GM23248 (cell line): ENCODE results near the gene RNASE8. TPM values are rescaled to one million over a fixed set of nuclear protein-coding genes. Genes with fewer than 3 reads are reported as not detected.

Experiments used
- DNase-seq: peaks from one replicate; pipeline ENCODE4 v3.0.0-alpha.2; 2015
- H2AFZ ChIP-seq: fragments of 200-600 bp; sonication (generic); 2 replicates; pipeline ENCODE4 v1.6.1; 2016; ENCODE audit warnings: antibody characterized with exemption
- H3F3A ChIP-seq: fragments of 200-600 bp; sonication (generic); 2 replicates; pipeline ENCODE4 v1.6.1; 2016; ENCODE audit warnings: mild to moderate bottlenecking, antibody characterized with exemption, mixed run types; ENCODE audit not compliant: insufficient read depth
- H3K27ac ChIP-seq: fragments of 200-600 bp; sonication (generic); 2 replicates; pipeline ENCODE4 v1.5.1; 2016; ENCODE audit warnings: mild to moderate bottlenecking
- H3K27me3 ChIP-seq: fragments of 200-600 bp; sonication (generic); replicated peaks from 2 replicates; pipeline ENCODE4 v1.6.1; 2016; ENCODE audit warnings: mild to moderate bottlenecking; ENCODE audit not compliant: insufficient read depth
- H3K36me3 ChIP-seq: fragments of 200-600 bp; sonication (generic); 2 replicates; pipeline ENCODE4 v1.6.1; 2016; ENCODE audit warnings: low read depth, mild to moderate bottlenecking
- H3K4me1 ChIP-seq: fragments of 200-600 bp; sonication (generic); 2 replicates; pipeline ENCODE4 v1.6.1; 2016; ENCODE audit warnings: mild to moderate bottlenecking; ENCODE audit not compliant: insufficient read depth
- H3K4me2 ChIP-seq: fragments of 200-600 bp; sonication (generic); one replicate; pipeline ENCODE4 v1.6.1; 2016; ENCODE audit warnings: mild to moderate bottlenecking; ENCODE audit not compliant: unreplicated experiment
- H3K4me3 ChIP-seq: fragments of 200-600 bp; sonication (generic); 2 replicates; pipeline ENCODE4 v1.5.1; 2016; ENCODE audit warnings: mild to moderate bottlenecking
- H3K79me2 ChIP-seq: fragments of 200-600 bp; sonication (generic); 2 replicates; pipeline ENCODE4 v1.6.1; 2016; ENCODE audit warnings: mild to moderate bottlenecking; ENCODE audit not compliant: insufficient read depth
- H3K9ac ChIP-seq: fragments of 200-600 bp; sonication (generic); 2 replicates; pipeline ENCODE4 v1.6.1; 2016; ENCODE audit warnings: mild to moderate bottlenecking
- H3K9me2 ChIP-seq: fragments of 200-600 bp; sonication (generic); 2 replicates; pipeline ENCODE4 v1.6.1; 2016; ENCODE audit warnings: mixed run types, mild to moderate bottlenecking, moderate library complexity; ENCODE audit not compliant: insufficient read depth
- H3K9me3 ChIP-seq: fragments of 200-600 bp; sonication (generic); one replicate; pipeline ENCODE4 v1.6.1; 2017; ENCODE audit warnings: low read depth
- H4K20me1 ChIP-seq: fragments of 200-600 bp; sonication (generic); 2 replicates; pipeline ENCODE4 v1.6.0; 2016; ENCODE audit not compliant: insufficient read depth
- EZH2 ChIP-seq: fragments of 200-600 bp; sonication (generic); IDR thresholded peaks from 2 replicates; pipeline ENCODE4 v1.6.1; 2018; ENCODE audit warnings: antibody characterized with exemption, mild to moderate bottlenecking; ENCODE audit not compliant: insufficient read depth, poor library complexity, severe bottlenecking
- EZH2phosphoT487 ChIP-seq: fragments of 200-600 bp; sonication (generic); IDR thresholded peaks from 2 replicates; pipeline ENCODE4 v1.6.1; 2018; ENCODE audit warnings: antibody characterized with exemption, moderate library complexity, mild to moderate bottlenecking, low read depth; ENCODE audit not compliant: insufficient read depth
- WGBS, 2 experiments: methylation state at CpG; one replicate each; pipeline ENCODE4 v1.1.6; 2015 to 2017; ENCODE audit warnings: low lambda C conversion rate in 2 of 2, low coverage in 1 of 2; ENCODE audit errors: missing lambda C conversion rate in 2 of 2; 5-methylcytosine and 5-hydroxymethylcytosine counted together
- in situ Hi-C: fragments of 300-500 bp; cut with MboI; formaldehyde crosslinking; loops from 2 replicates; pipeline ENCODE4 v1.15.0; 2020
- polyA plus RNA-seq: library from polyadenylated mRNA; unstranded; fragments of >200 nt; fragmentation: Nextera tagmentation; extraction: Ambion mirVana; gene quantifications from 2 replicates; pipeline ENCODE4 v1.2.1, GENCODE V29; 2016
- total RNA-seq: library from RNA; depleted of rRNA; stranded (reverse); fragments of >200 nt; shearing (Covaris generic); gene quantifications from 2 replicates; pipeline ENCODE4 v1.2.3, GENCODE V29; 2014

RNASE8 gene
- total and polyA plus RNA-seq, 2 experiments from 2014 or later, result not detected

DNA sequence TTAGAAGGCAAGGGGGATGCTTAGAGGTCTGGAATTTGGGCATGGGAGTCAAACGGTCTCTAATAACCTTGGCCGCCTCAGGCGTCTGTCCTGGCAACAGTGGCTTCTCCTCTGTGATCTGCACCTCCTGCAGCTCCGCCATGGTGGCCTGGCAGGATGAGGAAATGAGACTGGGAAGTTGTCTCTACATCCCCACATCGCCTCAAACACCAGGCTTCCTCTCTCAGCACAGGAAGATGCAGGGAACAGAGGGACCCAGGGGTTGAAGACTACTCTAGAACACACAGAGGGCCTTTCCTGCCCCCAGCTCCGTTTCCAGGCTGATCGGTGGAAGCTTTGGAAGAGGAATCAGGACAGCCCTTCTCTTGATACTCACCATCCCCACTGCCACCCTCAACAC lies 34.4 kb upstream of the RNASE8 start:
- TF ChIP-seq EZH2phosphoT487 (no peak), EZH2 (no peak)
- Histone ChIP-seq H3K79me2 (no peaks in the 10 kb centered on the region), H3F3A (no peaks in the 10 kb centered on the region), H3K27me3 (peaks cover 32% of the 10 kb centered on the region), H2AFZ (no peak overlapping the region), H3K9me3 (no peaks in the 10 kb centered on the region), H3K4me1 (no peaks in the 10 kb centered on the region), H3K9me2 (no peaks in the 10 kb centered on the region), H3K27ac (no peak overlapping the region), H3K4me2 (no peak overlapping the region), H3K9ac (no peak overlapping the region), H4K20me1 (no peaks in the 10 kb centered on the region), H3K36me3 (no peaks in the 10 kb centered on the region), H3K4me3 (no peak overlapping the region)
- DNase-seq, result no peak
- WGBS, 2 experiments, result 74 to 80% methylated on average over 7 of the region's 7 CpGs
- in situ Hi-C loops, result no loop called here

DNA sequence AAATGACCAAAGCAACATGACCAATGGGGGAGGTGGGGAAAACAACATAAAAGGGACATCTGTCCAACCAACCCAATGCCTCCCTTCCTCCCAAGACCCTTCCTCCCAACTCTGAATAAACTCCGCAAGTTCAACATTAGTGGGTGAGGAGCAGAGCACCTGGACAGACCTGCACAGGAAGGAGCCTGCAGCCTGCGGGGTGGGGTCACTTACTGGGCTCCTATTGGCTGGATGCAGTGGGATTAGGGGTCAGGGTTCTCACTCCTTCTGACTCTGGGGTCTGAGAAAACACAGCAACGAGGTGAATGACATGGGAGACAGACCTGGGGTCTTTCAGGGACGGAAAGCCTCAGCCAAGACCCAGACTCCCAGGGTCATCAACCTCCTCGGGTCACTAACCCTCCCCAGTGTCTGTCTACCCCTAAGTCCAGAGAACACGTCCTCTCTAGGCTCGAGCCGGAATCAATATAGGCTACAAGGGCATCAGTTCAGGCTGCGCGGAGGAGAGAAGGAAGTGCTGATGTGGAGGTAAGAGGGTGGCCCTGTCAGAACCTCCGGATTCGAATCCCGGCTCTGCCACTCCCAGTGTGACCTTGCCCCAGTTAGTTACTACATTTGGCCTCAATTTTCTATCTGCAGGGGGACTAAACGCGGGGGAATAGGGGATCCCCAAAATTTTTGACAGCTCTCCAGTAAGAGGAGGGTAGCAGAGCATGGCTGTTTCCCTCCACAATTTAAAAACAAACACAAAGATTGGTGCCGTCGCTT lies 33.6 kb upstream of the RNASE8 start:
- H3F3A ChIP-seq, result no peaks in the 10 kb centered on the region
- peaks cover 32% of the 10 kb centered on the region for H3K27me3 ChIP-seq
- in situ Hi-C loops, result no loop called here
- no peak overlapping the region for H3K27ac ChIP-seq
- no peaks in the 10 kb centered on the region for H3K36me3 ChIP-seq
- TF ChIP-seq EZH2 (peak; percentile 81), EZH2phosphoT487 (no peak)
- DNase-seq, result no peak
- no peaks in the 10 kb centered on the region for H4K20me1 ChIP-seq
- H3K9me3 ChIP-seq, result no peaks in the 10 kb centered on the region
- 45 to 53% methylated on average over 15 to 17 of the region's 17 CpGs for WGBS, 2 experiments
- peak overlapping the region; percentile 68 for H3K4me2 ChIP-seq
- no peaks in the 10 kb centered on the region for H3K79me2 ChIP-seq
- 0 out of 2 replicates have a peak overlapping the region, but pooled peaks have one; percentile 18 for H2AFZ ChIP-seq
- H3K4me3 ChIP-seq, result peak overlapping the region; percentile 51; the same call in 1 of the 2 replicates
- no peaks in the 10 kb centered on the region for H3K4me1 ChIP-seq
- no peak overlapping the region for H3K9ac ChIP-seq
- no peaks in the 10 kb centered on the region for H3K9me2 ChIP-seq

DNA sequence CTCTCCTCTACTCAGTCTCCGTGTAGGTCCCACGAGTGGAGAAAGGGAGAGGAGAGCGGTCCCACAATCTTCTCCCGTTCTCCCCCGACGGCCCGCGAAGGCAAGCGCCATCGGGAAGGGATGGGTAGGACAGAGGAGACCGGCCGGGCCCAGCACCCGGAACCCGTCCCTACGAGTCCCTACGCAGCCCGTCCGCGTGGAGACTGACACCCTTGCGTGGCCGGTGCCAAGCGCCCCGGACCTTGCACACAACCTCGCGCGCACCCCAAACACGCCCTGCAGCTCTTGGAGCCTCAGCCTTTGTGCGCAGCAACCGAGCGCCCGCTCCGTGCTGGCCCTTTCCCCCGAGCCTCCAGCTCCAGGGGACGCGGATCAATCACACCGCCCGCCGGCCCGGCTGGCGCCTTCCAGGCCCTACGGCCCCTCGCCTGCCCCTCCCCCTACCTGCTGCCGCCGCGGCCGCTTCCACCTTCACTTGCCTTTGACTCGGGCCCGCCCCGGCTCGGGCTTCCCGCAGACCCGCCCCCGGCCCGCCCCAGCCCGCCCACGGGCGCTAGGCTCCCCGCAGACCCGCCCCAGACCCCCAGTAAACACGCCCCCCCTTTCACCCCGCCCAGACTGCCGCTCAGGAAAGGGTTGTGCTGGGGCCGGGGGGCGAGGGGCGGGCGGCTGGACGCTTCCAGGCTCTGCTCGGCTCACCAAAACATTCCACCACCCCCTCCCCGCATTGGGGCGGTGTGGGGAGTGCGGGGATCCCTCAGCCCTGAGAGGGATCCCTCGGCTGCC lies 32.8 kb upstream of the RNASE8 start, which contains the start of gene NDRG2:
TSS of gene NDRG2 (minus strand) at position 477 of the 786 bp plus-strand sequence. CDS start 1,746 bp downstream, outside the sequence.
- Histone ChIP-seq H3K4me1 (no peaks in the 10 kb centered on the region), H3K27ac (no peak within 1 kb of the TSS), H3K9ac (no peak within 1 kb of the TSS), H3K79me2 (no peaks in the 10 kb centered on the region), H3K27me3 (peaks cover 32% of the 10 kb centered on the region), H4K20me1 (no peaks in the 10 kb centered on the region), H3K4me2 (peak within 1 kb of the TSS; percentile 68), H3K4me3 (peak within 1 kb of the TSS; percentile 51), H3K36me3 (no peaks in the 10 kb centered on the region), H3F3A (no peaks in the 10 kb centered on the region), H3K9me2 (no peaks in the 10 kb centered on the region), H3K9me3 (no peaks in the 10 kb centered on the region), H2AFZ (0 out of 2 replicates have a peak within 1 kb of the TSS, but pooled peaks have one; percentile 18)
- no peak for TF ChIP-seq EZH2phosphoT487
- peak; percentile 37 for TF ChIP-seq EZH2
- in situ Hi-C loops, result no loop called here
- peak; percentile 37 for DNase-seq
- WGBS, 2 experiments, result 3% methylated on average over 19 to 64 of the region's 72 CpGs

DNA sequence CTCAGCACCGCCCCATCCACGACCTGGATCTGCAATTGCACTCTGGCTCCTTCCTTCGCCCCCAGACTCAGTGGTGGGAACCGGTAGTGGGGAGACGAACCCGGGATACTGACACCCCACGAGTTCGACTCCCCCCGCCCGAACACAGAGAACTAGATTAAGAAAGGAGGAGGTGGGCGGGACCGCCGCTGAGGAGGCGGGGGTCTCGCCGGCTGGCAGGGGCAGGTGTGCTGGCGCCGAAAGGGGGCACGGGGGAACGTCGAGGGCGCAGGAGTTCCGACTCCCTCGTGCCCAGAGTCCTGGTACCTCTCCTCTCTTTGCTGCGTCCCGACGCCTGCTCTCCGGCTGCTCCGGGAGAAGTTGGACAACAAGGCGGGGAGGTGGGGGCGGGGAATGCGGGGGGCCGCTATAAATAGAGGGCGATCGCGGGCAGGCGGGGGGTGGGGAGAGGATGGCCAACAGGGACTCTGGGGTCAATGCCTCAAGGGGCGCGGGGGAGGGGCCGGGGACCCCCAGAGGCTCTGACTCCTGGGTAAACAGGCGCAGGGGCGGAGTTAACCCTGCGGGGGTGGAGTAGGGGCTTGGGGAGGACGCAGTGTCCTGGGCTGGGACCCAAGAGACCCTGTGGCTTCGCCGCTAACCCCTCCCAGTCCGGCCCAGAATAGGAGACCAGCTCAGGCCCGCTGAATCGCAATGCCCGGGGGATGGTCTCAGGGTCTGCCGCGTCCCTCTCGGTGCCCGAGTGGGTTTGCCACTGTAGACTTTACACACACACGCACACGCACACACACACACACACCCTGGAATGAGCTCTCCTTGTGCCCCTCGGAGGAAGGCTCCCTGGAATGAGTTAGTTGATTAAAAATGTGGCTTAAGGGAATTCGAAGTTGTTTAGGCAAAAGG lies 32.0 kb upstream of the RNASE8 start:
- DNase-seq, result no peak
- 8 to 12% methylated on average over 28 to 58 of the region's 58 CpGs for WGBS, 2 experiments
- no peaks in the 10 kb centered on the region for H3F3A ChIP-seq
- no peaks in the 10 kb centered on the region for H4K20me1 ChIP-seq
- H3K79me2 ChIP-seq, result no peaks in the 10 kb centered on the region
- H3K9me2 ChIP-seq, result no peaks in the 10 kb centered on the region
- no peak overlapping the region for H3K9ac ChIP-seq
- H3K4me3 ChIP-seq, result peak overlapping the region; percentile 51
- TF ChIP-seq EZH2phosphoT487 (no peak), EZH2 (peak; percentile 33)
- peaks cover 32% of the 10 kb centered on the region for H3K27me3 ChIP-seq
- in situ Hi-C loops, result no loop called here
- H3K36me3 ChIP-seq, result no peaks in the 10 kb centered on the region
- H3K4me1 ChIP-seq, result no peaks in the 10 kb centered on the region
- H2AFZ ChIP-seq, result no peak overlapping the region
- H3K4me2 ChIP-seq, result peak overlapping the region; percentile 68
- no peaks in the 10 kb centered on the region for H3K9me3 ChIP-seq
- H3K27ac ChIP-seq, result no peak overlapping the region
